Measurements from ENCODE around the gene BID. TPM values are rescaled to one million over a fixed set of nuclear protein-coding genes. Genes with fewer than 3 reads are reported as not detected.

The BID gene
- total and polyA plus RNA-seq, 10 of the 15 experiments (the other 5 are each of a cell fraction or from before 2014, with no cell fraction given), result 7.9 to 241 (median 136) TPM

DNA sequence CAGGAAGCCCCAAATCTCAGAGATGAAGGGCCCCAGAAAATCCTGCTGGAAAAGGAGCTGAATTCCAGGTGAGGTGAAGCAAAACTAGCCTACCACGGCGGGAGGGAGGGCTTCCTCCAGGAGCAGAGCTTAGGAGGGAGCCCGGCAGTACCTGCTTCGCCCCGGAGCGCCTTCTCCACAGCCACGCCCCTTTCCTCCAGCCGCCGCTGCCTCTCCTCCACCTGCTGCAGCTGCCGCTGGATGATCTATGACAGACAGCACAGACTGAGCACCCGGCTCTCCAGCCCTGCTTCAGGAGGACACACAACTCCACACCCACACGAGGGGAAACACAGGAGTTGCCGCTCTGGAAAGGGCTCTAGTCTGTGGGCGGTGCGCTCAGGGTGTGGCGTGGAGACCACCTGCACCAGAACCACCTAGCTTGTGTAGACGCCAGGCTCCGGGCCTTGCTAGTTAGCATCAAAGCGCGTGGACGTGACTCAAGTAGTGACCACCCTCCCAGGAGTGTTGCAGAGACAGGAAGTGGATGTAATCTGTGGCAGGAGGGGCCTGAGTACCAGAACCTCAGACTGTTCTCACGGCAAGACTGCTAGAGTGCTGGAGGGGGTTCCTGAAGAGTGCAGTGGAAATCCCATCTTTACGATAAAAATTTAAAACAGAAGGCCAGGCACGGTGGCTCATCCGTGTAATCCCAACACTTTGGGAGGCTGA lies 34.6 kb upstream of the BID start:
- ATAC-seq (no peak), DNase-seq (ENCODE audit: low read depth, low spot score) (no peak), FAIRE-seq (no peak)
- CTCF ChIA-PET, result no interaction called here
- in situ Hi-C loops (cut with MboI) (loop anchor here (10.0 kb wide), 1 partner anchor 64 kb away; no protein-coding TSS in a partner anchor), intact Hi-C loops (cut with micrococcal nuclease; ENCODE audit: unreplicated experiment) (no loop called here)
- Histone ChIP-seq H3K9me3 (replicated peaks; ENCODE audit: control insufficient read depth, insufficient read depth, low read length) (no peaks in the 10 kb centered on the region), H4K20me1 (ENCODE audit: control insufficient read depth, insufficient read depth) (no peaks in the 10 kb centered on the region), H3K4me1 (ENCODE audit: control insufficient read depth, insufficient read depth, low read length) (no peaks in the 10 kb centered on the region), H3K9ac (ENCODE audit: control insufficient read depth, insufficient read depth, low read length) (no peak overlapping the region), H3K4me2 (ENCODE audit: control insufficient read depth, insufficient read depth) (no peak overlapping the region), H2AFZ (ENCODE audit: control insufficient read depth, low read depth, low read length) (no peak overlapping the region), H3K36me3 (ENCODE audit: control insufficient read depth in 2 of 2, insufficient read depth in 2 of 2, low read length in 1 of 2) (peaks cover 13 to 25% of the 10 kb centered on the region in 2 experiments), H3K79me2 (ENCODE audit: control insufficient read depth, insufficient read depth, low read length) (no peaks in the 10 kb centered on the region), H3K27ac (ENCODE audit: control insufficient read depth, insufficient read depth) (no peak overlapping the region), H3K4me3 (no peak overlapping the region), H3K27me3 (replicated peaks in 1 of 2; ENCODE audit: control insufficient read depth in 2 of 2, insufficient read depth in 2 of 2, low read length in 1 of 2) (no peaks in the 10 kb centered on the region)
- RAD21 ChIA-PET (ENCODE audit: unreplicated experiment), result no interaction called here
- POLR2A ChIA-PET, result no interaction called here
- 69% methylated on average over 25 of the region's 25 CpGs for WGBS (ENCODE audit: insufficient coverage, insufficient replicate concordance, low lambda C conversion rate, missing lambda C conversion rate)
- TF ChIP-seq WRNIP1 (IDR thresholded peaks at IDR 0.05; ENCODE audit: borderline replicate concordance, low read depth, low read length), result no peak
- TF ChIP-seq EED (IDR thresholded peaks at IDR 0.05; ENCODE audit: low read depth), result no peak
- no peak for TF ChIP-seq SP1 (IDR thresholded peaks at IDR 0.05; ENCODE audit: low read depth, low read length)
- peak; percentile 32; the same call in 1 of the 2 replicates for TF ChIP-seq RUNX3 (IDR thresholded peaks at IDR 0.05; ENCODE audit: low read length)
- BruUV-seq (replicated peaks), result no TSS peak
- SMC1A ChIA-PET (ENCODE audit: uncharacterized antibody, unreplicated experiment), result no interaction called here

DNA sequence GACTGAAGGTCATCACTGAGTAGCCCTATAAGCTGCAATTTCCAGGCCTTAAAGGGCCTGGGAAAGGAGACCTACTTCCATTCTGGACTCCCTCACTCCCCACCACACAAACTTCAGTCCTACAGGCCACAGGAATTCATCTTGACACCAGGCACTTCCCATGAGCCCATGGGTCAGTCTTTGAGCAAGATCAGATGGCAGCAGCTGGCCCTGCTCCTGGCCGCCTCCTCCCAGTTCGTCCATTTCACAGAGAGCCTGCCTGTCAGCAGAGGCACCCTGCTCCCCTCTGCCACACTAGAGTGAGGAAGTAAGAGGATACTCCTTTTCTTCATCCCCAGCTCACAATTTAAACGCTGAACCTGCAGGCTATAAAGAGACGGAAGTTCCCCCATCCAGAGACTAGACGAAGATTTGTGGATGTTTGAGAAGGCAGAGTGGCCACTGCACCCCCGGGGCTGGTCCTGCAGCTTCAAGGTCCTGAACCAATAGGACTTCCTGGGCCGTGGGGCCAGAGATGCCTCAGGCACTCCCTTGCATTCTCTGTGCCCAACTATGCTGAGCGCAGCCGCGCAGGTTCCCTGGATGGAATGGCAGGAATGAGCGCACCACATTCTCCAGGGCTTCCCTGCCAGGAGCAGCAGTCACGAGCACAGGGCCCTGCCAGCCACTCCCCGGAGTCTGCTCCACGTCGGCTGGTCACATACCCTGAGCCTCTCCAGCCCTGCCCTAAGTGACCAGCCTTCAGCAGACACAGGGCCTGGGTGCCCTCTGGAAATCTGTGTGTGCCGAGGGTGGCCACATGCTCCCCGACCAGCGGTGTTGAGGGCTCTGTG lies 33.5 kb upstream of the BID start:
- Histone ChIP-seq H3K27me3 (replicated peaks in 1 of 2; ENCODE audit: control insufficient read depth in 2 of 2, insufficient read depth in 2 of 2, low read length in 1 of 2) (no peaks in the 10 kb centered on the region), H4K20me1 (ENCODE audit: control insufficient read depth, insufficient read depth) (no peaks in the 10 kb centered on the region), H2AFZ (ENCODE audit: control insufficient read depth, low read depth, low read length) (no peak overlapping the region), H3K9me3 (replicated peaks; ENCODE audit: control insufficient read depth, insufficient read depth, low read length) (no peaks in the 10 kb centered on the region), H3K4me3 (no peak overlapping the region), H3K4me2 (ENCODE audit: control insufficient read depth, insufficient read depth) (no peak overlapping the region), H3K79me2 (ENCODE audit: control insufficient read depth, insufficient read depth, low read length) (no peaks in the 10 kb centered on the region), H3K9ac (ENCODE audit: control insufficient read depth, insufficient read depth, low read length) (no peak overlapping the region), H3K27ac (ENCODE audit: control insufficient read depth, insufficient read depth) (no peak overlapping the region), H3K36me3 (ENCODE audit: control insufficient read depth in 2 of 2, insufficient read depth in 2 of 2, low read length in 1 of 2) (peaks cover 14 to 23% of the 10 kb centered on the region in 2 experiments), H3K4me1 (ENCODE audit: control insufficient read depth, insufficient read depth, low read length) (peaks cover 1% of the 10 kb centered on the region; the same call in 1 of the 2 replicates)
- no peak for ATAC-seq
- no TSS peak for BruUV-seq (replicated peaks)
- TF ChIP-seq BMI1 (IDR thresholded peaks at IDR 0.05; ENCODE audit: borderline replicate concordance) (no peak), RAD51 (IDR thresholded peaks at IDR 0.05) (no peak), ZSCAN29 (IDR thresholded peaks at IDR 0.05) (no peak)
- TF ChIP-seq, protein P1, sequence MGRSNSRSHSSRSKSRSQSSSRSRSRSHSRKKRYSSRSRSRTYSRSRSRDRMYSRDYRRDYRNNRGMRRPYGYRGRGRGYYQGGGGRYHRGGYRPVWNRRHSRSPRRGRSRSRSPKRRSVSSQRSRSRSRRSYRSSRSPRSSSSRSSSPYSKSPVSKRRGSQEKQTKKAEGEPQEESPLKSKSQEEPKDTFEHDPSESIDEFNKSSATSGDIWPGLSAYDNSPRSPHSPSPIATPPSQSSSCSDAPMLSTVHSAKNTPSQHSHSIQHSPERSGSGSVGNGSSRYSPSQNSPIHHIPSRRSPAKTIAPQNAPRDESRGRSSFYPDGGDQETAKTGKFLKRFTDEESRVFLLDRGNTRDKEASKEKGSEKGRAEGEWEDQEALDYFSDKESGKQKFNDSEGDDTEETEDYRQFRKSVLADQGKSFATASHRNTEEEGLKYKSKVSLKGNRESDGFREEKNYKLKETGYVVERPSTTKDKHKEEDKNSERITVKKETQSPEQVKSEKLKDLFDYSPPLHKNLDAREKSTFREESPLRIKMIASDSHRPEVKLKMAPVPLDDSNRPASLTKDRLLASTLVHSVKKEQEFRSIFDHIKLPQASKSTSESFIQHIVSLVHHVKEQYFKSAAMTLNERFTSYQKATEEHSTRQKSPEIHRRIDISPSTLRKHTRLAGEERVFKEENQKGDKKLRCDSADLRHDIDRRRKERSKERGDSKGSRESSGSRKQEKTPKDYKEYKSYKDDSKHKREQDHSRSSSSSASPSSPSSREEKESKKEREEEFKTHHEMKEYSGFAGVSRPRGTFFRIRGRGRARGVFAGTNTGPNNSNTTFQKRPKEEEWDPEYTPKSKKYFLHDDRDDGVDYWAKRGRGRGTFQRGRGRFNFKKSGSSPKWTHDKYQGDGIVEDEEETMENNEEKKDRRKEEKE (IDR thresholded peaks at IDR 0.05), result no peak
- TF ChIP-seq, protein P2, sequence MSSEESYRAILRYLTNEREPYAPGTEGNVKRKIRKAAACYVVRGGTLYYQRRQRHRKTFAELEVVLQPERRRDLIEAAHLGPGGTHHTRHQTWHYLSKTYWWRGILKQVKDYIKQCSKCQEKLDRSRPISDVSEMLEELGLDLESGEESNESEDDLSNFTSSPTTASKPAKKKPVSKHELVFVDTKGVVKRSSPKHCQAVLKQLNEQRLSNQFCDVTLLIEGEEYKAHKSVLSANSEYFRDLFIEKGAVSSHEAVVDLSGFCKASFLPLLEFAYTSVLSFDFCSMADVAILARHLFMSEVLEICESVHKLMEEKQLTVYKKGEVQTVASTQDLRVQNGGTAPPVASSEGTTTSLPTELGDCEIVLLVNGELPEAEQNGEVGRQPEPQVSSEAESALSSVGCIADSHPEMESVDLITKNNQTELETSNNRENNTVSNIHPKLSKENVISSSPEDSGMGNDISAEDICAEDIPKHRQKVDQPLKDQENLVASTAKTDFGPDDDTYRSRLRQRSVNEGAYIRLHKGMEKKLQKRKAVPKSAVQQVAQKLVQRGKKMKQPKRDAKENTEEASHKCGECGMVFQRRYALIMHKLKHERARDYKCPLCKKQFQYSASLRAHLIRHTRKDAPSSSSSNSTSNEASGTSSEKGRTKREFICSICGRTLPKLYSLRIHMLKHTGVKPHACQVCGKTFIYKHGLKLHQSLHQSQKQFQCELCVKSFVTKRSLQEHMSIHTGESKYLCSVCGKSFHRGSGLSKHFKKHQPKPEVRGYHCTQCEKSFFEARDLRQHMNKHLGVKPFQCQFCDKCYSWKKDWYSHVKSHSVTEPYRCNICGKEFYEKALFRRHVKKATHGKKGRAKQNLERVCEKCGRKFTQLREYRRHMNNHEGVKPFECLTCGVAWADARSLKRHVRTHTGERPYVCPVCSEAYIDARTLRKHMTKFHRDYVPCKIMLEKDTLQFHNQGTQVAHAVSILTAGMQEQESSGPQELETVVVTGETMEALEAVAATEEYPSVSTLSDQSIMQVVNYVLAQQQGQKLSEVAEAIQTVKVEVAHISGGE (CRISPR knock-in tag; IDR thresholded peaks at IDR 0.05), result no peak
- RAD21 ChIA-PET (ENCODE audit: unreplicated experiment), result no interaction called here
- POLR2A ChIA-PET, result no interaction called here
- FAIRE-seq, result no peak
- intact Hi-C loops (cut with micrococcal nuclease; ENCODE audit: unreplicated experiment) (no loop called here), in situ Hi-C loops (cut with MboI) (loop anchor here (10.0 kb wide), 1 partner anchor 63 kb away; no protein-coding TSS in a partner anchor)
- CTCF ChIA-PET, result no interaction called here
- SMC1A ChIA-PET (ENCODE audit: uncharacterized antibody, unreplicated experiment), result no interaction called here
- DNase-seq (ENCODE audit: low read depth, low spot score), result no peak
- WGBS (ENCODE audit: insufficient coverage, insufficient replicate concordance, low lambda C conversion rate, missing lambda C conversion rate), result 75% methylated on average over 18 of the region's 18 CpGs

Data from GM12878 (cell line).